AML-193 (cell line): Measurements from ENCODE around the gene CHST13.

Experiments
- DNase-seq, 2 experiments: peaks; one replicate each; lab custom pipeline; 2025; lab: John Stamatoyannopoulos, UW

Gene CHST13

GRCh38 chr3:126488185-126488584 lies 35.8 kb upstream of the CHST13 start:
- DNase-seq: no peak

DNA sequence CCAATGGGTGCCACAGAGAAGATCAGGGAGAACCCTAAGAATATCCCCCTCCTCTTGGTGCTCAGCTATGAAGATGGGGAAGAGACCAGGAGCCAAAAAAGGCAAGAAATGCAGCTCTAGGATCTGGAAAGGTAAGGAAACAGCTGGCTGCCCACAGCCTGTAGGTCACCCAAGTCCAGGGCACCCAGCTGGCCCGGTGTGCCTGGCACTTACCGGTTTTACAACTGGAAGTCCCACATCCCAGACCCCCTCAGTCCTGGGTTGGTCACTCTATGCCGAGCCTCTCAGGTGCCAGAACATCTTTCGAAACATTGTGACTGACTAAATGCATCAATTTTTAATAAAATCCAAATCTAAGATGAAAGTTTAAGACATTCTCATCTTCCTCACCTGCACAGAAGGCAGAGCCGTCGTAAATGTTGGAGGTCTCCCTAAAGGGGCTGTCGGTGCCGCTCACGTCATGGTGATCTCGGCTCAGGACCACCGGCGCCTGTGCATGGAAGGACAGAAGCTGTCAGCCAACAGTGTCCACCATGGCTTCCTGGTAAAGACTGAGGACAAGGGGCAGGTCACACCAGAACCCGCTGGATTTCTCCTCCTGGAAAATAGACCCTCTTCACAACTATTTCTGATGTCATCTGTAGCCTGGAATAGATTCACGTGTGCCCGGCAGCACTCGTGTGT lies 34.9 kb upstream of the CHST13 start:
- DNase-seq: no peak

DNA sequence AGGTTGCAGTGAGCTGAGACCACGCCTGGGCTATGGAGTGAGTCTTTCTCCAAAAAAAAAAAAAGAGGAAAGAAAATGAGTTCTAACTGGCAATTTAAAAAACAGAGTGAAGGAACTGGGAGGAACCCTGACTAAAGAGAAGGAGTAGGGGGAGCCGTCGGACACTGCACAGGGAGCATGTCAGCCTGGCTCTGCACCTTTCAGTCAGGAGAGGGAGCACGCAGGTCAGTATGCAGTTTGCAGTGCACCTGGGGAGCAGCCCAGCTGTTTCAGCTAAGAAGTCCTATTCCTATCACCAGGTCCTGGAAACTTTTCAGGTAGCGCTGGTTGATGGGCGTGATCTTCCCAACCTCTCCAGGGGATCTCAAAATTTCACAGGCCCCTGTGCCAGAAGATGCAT lies 33.3 kb upstream of the CHST13 start:
- no peak for DNase-seq

DNA sequence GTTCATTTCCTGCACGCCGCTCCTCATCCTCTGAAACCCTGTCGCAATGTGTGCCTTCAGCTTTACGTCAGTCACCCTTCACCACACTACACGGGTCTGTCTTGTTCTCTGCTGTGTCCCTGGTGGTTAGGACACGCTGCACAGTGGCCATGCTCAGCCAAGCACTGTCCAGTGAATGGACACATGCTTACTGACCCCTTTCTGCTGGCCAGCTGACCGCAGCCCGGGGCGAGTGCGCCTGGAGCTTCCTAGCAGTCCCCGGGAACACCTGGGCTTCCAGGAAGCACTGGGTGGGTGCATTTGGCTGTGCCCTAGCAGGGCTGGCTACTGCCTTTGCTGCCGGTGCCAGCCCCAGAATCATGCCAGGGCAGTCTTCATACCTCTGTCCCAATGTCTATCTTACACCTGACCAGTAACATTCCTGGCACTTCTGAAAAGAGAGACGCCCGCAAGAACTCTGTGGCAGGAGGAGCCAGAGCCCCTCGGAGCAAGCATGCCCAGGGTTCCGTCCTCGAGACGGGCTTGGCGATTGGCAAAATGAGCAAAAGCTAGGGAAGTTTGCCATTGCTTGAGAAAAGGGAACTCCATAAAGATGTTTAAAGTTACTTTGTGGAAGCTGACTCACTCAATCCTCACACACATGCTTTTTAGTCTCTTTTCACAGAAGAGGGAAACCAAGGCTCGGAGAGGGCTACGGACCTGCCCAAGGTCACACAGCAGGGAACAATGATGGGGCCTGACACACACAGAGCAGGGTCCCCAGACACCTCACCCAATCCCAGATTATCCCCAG lies 32.5 kb upstream of the CHST13 start:
- DNase-seq: peak in 1 of 2 experiments; percentile 4

GRCh38 chr3:126493051-126493450 lies 30.9 kb upstream of the CHST13 start:
- DNase-seq: no peak

DNA sequence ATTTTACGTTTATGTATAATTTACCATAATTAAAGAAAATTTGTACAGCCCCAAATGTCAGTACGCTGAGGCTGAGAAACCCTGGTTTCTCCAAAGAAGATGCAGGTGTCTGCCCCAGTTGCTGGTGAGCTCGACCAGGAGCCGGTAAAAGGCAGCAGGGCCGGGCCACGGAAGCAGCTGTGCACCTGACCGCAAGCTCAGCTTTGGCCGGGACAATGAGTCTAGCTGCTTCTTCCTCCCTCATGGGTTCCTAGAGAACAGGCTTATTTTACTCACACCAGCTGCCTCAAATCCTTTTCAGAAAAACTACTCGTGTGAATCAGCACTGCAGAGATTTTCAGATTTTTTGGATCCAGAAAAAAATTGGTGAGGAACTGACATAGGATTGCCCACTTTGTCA lies 30.2 kb upstream of the CHST13 start:
- DNase-seq: peak; percentile 58 to 71

GRCh38 chr3:126494204-126494969 lies 29.6 kb upstream of the CHST13 start:
- DNase-seq: no peak

GRCh38 chr3:126494970-126495230 lies 29.1 kb upstream of the CHST13 start:
- DNase-seq: no peak

- no peak for DNase-seq
Observed at GRCh38 chr3:126495786-126496185, 28.2 kb upstream of the CHST13 start.

- no peak for DNase-seq
Observed at GRCh38 chr3:126496894-126497850, 26.8 kb upstream of the CHST13 start.

DNA sequence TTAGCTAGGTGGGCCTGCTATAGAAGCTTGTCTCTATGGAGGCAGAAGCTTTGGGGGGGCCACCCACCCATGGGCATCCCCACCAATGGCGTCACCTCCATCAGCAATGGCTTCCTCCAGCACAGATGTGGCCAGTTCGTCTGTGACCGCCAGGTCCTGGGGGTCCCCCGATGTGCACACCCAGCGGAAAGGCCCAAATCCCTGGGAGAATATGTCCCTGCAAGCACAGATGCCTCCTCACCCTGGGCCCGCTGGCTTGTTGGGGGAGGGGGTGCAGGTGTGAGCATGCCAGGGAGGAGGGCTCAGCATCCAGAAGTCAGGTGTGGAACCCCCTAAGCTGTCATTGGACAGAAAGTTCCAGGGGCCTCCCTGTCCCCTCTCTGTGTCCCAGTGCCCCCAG lies 26.0 kb upstream of the CHST13 start:
- no peak for DNase-seq

DNA sequence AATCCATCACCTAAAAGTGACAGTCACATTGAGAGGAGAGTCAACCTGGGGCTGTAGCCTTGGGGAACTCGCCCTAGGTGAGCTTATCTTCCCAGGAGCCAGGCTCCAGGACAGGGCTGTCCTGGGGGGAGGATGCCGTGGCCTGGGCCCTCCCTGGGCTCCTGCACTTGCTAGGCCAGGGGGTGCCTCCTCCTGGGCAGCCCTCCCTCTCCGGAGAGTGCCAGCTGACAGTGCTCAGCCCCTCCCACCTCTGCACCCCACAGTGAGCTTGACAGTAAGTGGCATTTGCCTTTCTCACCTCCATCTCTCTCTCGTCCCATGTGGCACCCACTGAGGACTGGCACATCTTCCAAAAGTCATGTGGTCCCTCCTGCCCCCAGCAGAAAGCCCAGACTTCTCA lies 25.5 kb upstream of the CHST13 start:
- no peak for DNase-seq

- DNase-seq: no peak
Observed at GRCh38 chr3:126498929-126499328, 25.0 kb upstream of the CHST13 start.

DNA sequence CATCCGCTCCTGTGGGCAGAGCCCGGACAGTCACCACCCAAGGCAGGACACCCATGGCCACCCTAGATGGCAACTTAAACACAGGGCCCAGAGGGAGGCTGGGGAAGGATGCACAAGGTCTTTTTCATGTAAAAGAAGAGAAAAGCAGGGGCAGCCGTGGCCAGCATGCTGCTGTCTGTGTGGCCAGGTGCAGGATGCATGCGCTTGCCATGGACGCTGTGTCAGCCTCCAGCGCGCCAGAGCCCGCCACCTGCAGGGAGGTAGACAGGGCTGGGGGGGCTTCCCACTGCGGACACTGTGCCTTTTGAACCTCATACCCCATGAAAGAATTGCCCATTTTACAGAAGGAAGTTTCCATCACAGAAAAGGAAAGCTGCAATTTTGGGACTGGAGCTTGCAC lies 24.6 kb upstream of the CHST13 start:
- no peak for DNase-seq

DNA sequence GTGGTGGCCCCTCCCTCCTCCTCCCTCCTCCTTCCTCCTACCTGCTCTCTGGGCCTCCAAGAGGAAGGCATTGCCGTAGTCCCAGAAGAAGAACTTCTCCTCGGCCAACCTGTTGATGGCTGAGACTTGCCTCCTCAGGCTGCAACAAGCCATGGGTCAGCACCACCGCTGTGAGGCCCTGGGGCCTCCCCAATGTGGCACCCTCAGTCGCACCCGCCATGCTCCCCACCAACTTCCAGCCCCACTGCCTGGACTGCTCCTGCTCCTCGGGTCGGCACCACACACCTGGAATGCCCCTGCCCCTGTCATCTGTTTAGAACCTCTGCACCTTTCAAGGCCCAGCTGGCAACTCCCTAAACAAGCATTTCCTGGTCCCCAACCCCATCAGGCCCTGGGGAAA lies 23.9 kb upstream of the CHST13 start:
- DNase-seq: no peak

- no peak for DNase-seq
Observed at GRCh38 chr3:126501054-126501453, 22.9 kb upstream of the CHST13 start.

DNA sequence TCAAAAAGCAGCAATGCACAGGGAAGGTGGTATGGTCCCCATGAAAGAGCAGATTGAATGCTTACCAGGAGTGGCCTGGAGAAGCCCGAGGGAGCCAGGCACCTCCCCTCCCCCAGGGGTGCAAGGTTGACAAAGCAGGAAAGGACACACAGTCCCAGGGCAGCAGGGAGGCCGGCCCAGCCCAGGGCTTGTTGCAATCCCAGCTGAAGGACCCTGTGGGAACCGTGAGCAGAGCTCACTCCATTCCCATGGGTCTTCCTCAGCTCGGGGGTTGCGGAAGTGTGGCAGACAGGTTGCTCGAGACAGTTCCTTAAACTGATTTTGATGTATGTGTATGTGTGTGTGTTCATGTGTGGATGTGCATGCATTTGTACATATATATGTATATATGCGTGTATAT lies 22.2 kb upstream of the CHST13 start:
- DNase-seq: no peak

DNA sequence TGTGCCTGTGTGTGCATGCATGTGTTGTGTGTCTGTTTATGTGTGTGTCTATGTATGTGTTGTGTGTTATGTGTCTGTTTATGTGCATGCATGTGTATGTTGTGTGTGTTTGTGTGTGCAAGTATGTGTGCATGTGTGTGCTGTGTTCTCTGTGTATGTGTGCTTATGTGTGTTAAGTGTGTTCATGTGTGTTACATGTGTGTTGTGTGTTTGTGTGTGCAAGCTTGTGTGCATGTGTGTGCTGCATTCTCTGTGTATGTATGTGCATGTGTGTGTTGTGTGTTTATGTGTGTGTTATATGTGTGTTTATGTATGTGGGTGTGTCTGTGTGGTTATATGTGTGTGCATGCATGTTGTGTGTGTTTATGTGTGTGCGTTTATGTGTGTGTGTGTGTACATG lies 21.3 kb upstream of the CHST13 start:
- no peak for DNase-seq

- no peak for DNase-seq
Observed at GRCh38 chr3:126503701-126504100, 20.3 kb upstream of the CHST13 start.

GRCh38 chr3:126507886-126508285 lies 16.1 kb upstream of the CHST13 start:
- DNase-seq: no peak

DNA sequence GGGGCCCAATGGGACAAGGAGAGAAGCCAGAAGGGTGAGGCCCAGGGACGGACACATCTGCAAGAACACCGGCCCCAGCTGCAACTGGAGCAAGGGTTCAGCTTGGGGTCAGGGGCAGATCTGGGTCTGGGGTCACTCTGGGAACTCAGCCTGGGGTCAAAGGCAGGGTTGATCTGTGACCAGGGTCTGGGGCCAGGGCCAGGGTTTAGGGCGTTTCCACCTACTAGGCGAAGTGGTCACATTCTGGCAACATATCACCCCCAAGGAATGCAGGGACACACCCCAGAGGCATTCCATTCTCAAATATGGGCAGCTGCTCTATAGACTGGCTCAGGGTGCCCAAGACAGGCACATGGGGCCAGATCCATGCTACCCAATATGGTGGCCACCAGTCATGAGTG lies 15.4 kb upstream of the CHST13 start:
- no peak for DNase-seq
